Stimulated activated CD8-positive, alpha-beta memory T cell treated with anti-CD3 and anti-CD28 coated beads, Interleukin-7, amount 100 ng/mL, for 4 hours (primary cell): ENCODE measurements around the gene CAPN5.

Experiments
- DNase-seq, 2 donors: peaks; one replicate each; pipeline ENCODE4 v3.0.0-alpha.2; 2020; ENCODE audit warnings: low read depth in 2 of 2

Gene CAPN5

GRCh38 chr11:77171885-77172665 lies 105.3 kb downstream of the CAPN5 start:
- DNase-seq = no peak

GRCh38 chr11:77172666-77172982 lies 105.9 kb downstream of the CAPN5 start:
- no peak for DNase-seq

GRCh38 chr11:77173494-77173893 lies 106.7 kb downstream of the CAPN5 start:
- no peak for DNase-seq

- DNase-seq = no peak
Measured at GRCh38 chr11:77174559-77174958, 107.8 kb downstream of the CAPN5 start.

- no peak for DNase-seq
Measured at GRCh38 chr11:77175021-77175842, 108.5 kb downstream of the CAPN5 start.
